H1 (cell line): ENCODE measurements around the gene CAPN2. TPM values are rescaled to one million over a fixed set of nuclear protein-coding genes. Genes with fewer than 3 reads are reported as not detected.

Experiments
- CTCF ChIA-PET: fragments of 300-600 bp; sonication (Branson Sonifier 250); formaldehyde crosslinking; loops from one replicate; lab custom pipeline; 2021; ENCODE audit not compliant: partially characterized antibody; lab: Charles Lee
- POLR2A ChIA-PET: fragments of 300-600 bp; sonication (Branson Sonifier 250); formaldehyde crosslinking; loops from one replicate; lab custom pipeline; 2021; ENCODE audit warnings: inconsistent platforms; ENCODE audit not compliant: partially characterized antibody; lab: Charles Lee
- DNase-seq, 2 experiments: peaks; one replicate each; pipeline versions ENCODE4 v3.0.0 to v3.0.0-alpha.2; 2010 to 2022; ENCODE audit warnings: low spot score in 2 of 2, low read depth in 1 of 2, mixed read lengths in 1 of 2
- FAIRE-seq: peaks from 2 replicates; lab custom pipeline; 2011; peaks lifted over from hg19 to GRCh38; lab: Jason Lieb, UNC
- H2AFZ ChIP-seq: 2 replicates; pipeline ENCODE4 v1.8.1; 2012; ENCODE audit warnings: low read length, inconsistent platforms
- H2AK5ac ChIP-seq: 2 replicates; pipeline ENCODE4 v1.6.1; 2013; ENCODE audit warnings: low read depth, low read length
- H2BK120ac ChIP-seq: replicated peaks from 2 replicates; pipeline ENCODE3; 2013; ENCODE audit warnings: low read depth, low read length, inconsistent platforms
- H2BK12ac ChIP-seq: 2 replicates; pipeline ENCODE4 v1.6.1; 2013; ENCODE audit warnings: low read depth, low read length
- H2BK15ac ChIP-seq: 2 replicates; pipeline ENCODE4 v1.6.1; 2013; ENCODE audit warnings: low read length
- H2BK20ac ChIP-seq: 2 replicates; pipeline ENCODE4 v1.6.1; 2013; ENCODE audit warnings: low read length
- H2BK5ac ChIP-seq: 2 replicates; pipeline ENCODE4 v1.6.1; 2013; ENCODE audit warnings: low read depth, low read length
- H3K14ac ChIP-seq: 2 replicates; pipeline ENCODE4 v1.6.1; 2013; ENCODE audit warnings: inconsistent platforms; ENCODE audit not compliant: insufficient read length
- H3K18ac ChIP-seq: 2 replicates; pipeline ENCODE4 v1.6.1; 2013; ENCODE audit warnings: low read length; ENCODE audit errors: extremely low read depth
- H3K23ac ChIP-seq: 2 replicates; pipeline ENCODE4 v1.6.1; 2013; ENCODE audit warnings: inconsistent platforms; ENCODE audit not compliant: insufficient read length
- H3K23me2 ChIP-seq: 2 replicates; pipeline ENCODE4 v1.6.1; 2013; ENCODE audit warnings: low read depth, low read length
- H3K27ac ChIP-seq: 2 replicates; pipeline ENCODE4 v1.6.1; 2011; ENCODE audit warnings: low read depth, low read length, inconsistent platforms
- H3K27me3 ChIP-seq, 4 experiments: replicated peaks in 1 of 4; 1 replicate in 1 of 4; 2 replicates in 3 of 4; pipeline versions ENCODE4 v1.6.1 to v1.8.1; 2011 to 2013; ENCODE audit warnings: low read length in 3 of 4, mild to moderate bottlenecking in 3 of 4, inconsistent platforms in 2 of 4, mixed read lengths in 2 of 4, moderate library complexity in 1 of 4; ENCODE audit not compliant: control insufficient read depth in 3 of 4, insufficient read depth in 3 of 4; ENCODE audit errors: extremely low read depth in 1 of 4
- H3K36me3 ChIP-seq, 4 experiments: 2 replicates each; pipeline versions ENCODE4 v1.6.1 to v1.8.1; 2011 to 2013; ENCODE audit warnings: mild to moderate bottlenecking in 4 of 4, low read length in 3 of 4, moderate library complexity in 2 of 4, control low read depth in 1 of 4, inconsistent platforms in 1 of 4; ENCODE audit not compliant: insufficient read depth in 4 of 4, control insufficient read depth in 2 of 4
- H3K4ac ChIP-seq: replicated peaks from 2 replicates; pipeline ENCODE3; 2013; ENCODE audit warnings: low read length, low read depth, mixed read lengths, inconsistent platforms; ENCODE audit not compliant: insufficient read length
- H3K4me1 ChIP-seq, 4 experiments: replicated peaks in 1 of 4; 1 replicate in 1 of 4; 2 replicates in 3 of 4; pipeline versions ENCODE4 v1.6.1 to v1.8.1; 2011 to 2013; ENCODE audit warnings: low read length in 3 of 4, inconsistent platforms in 2 of 4, mixed read lengths in 1 of 4; ENCODE audit not compliant: insufficient read depth in 4 of 4, control insufficient read depth in 3 of 4
- H3K4me2 ChIP-seq, 2 experiments: 2 replicates each; pipeline versions ENCODE4 v1.6.1 to v1.8.1; 2011 to 2013; ENCODE audit warnings: low read depth in 2 of 2, low read length in 2 of 2, control low read depth in 1 of 2, inconsistent platforms in 1 of 2, mild to moderate bottlenecking in 1 of 2; ENCODE audit not compliant: insufficient read depth in 1 of 2
- H3K4me3 ChIP-seq, 4 experiments: fragments of 200-600, 300-600 bp in 1 of 4; sonication (generic), shearing (Covaris generic), sonication (Bioruptor Twin) in 1 of 4; 2 replicates each; pipeline versions ENCODE4 v1.5.1 to v1.8.1; 2011 to 2016; ENCODE audit warnings: low read length in 4 of 4, low read depth in 3 of 4, control low read depth in 2 of 4, inconsistent platforms in 2 of 4, mild to moderate bottlenecking in 2 of 4, mixed read lengths in 1 of 4, moderate library complexity in 1 of 4; ENCODE audit not compliant: insufficient read depth in 2 of 4; ENCODE audit errors: extremely low read depth in 1 of 4
- H3K56ac ChIP-seq: replicated peaks from 2 replicates; pipeline ENCODE3; 2013; ENCODE audit warnings: low read depth, mild to moderate bottlenecking, mixed read lengths, low read length, inconsistent platforms; ENCODE audit not compliant: insufficient read length
- H3K79me1 ChIP-seq: 2 replicates; pipeline ENCODE4 v1.6.1; 2013; ENCODE audit warnings: low read depth, low read length, control low read depth
- H3K79me2 ChIP-seq, 2 experiments: 2 replicates each; pipeline versions ENCODE4 v1.6.1 to v1.8.1; 2012 to 2013; ENCODE audit warnings: low read length in 2 of 2, mild to moderate bottlenecking in 2 of 2, inconsistent platforms in 1 of 2; ENCODE audit not compliant: insufficient read depth in 2 of 2, control insufficient read depth in 1 of 2
- H3K9ac ChIP-seq, 4 experiments: replicated peaks in 1 of 4; 1 replicate in 1 of 4; 2 replicates in 3 of 4; pipeline versions ENCODE4 v1.6.1 to v1.8.1; 2011 to 2013; ENCODE audit warnings: low read depth in 3 of 4, low read length in 3 of 4, control low read depth in 2 of 4, mild to moderate bottlenecking in 2 of 4, moderate library complexity in 2 of 4, inconsistent platforms in 1 of 4; ENCODE audit errors: extremely low read depth in 1 of 4
- H3K9me3 ChIP-seq, 2 experiments: 2 replicates each; pipeline versions ENCODE4 v1.6.1 to v1.8.1; 2012 to 2013; ENCODE audit warnings: mild to moderate bottlenecking in 2 of 2, moderate library complexity in 2 of 2, control low read depth in 1 of 2, inconsistent platforms in 1 of 2, low read depth in 1 of 2, low read length in 1 of 2, mixed read lengths in 1 of 2; ENCODE audit not compliant: insufficient read depth in 2 of 2
- H4K20me1 ChIP-seq, 2 experiments: replicated peaks in 1 of 2; 2 replicates each; pipeline versions ENCODE3 to v1.8.1; 2011 to 2013; ENCODE audit warnings: inconsistent platforms in 2 of 2, low read length in 2 of 2, mild to moderate bottlenecking in 1 of 2; ENCODE audit not compliant: insufficient read depth in 2 of 2, control insufficient read depth in 1 of 2
- H4K5ac ChIP-seq: 2 replicates; pipeline ENCODE4 v1.6.1; 2013; ENCODE audit warnings: low read length, low read depth, mixed read lengths, inconsistent platforms; ENCODE audit not compliant: insufficient read length
- H4K8ac ChIP-seq: 2 replicates; pipeline ENCODE4 v1.8.0; 2013; ENCODE audit warnings: mild to moderate bottlenecking, moderate library complexity, low read length, inconsistent platforms; ENCODE audit not compliant: insufficient read depth; ENCODE audit errors: extremely low read depth
- H4K91ac ChIP-seq: replicated peaks from 2 replicates; pipeline ENCODE3; 2013; ENCODE audit warnings: low read length, mixed read lengths, inconsistent platforms; ENCODE audit not compliant: insufficient read length
- ASH2L ChIP-seq: fragments of 200-600, 300-600 bp; sonication (generic); IDR thresholded peaks from one replicate; pipeline ENCODE4 v1.7.1; 2017; ENCODE audit warnings: low read length
- BACH1 ChIP-seq: IDR thresholded peaks from 2 replicates; pipeline ENCODE4 v1.6.1; 2012; ENCODE audit warnings: low read length, improper control_type of control experiment
- CBX5 ChIP-seq: fragments of 300-800, 300-1000 bp; sonication (generic); IDR thresholded peaks from 2 replicates; pipeline ENCODE4 v1.7.1; 2016; ENCODE audit warnings: antibody characterized with exemption, low read length, low read depth
- EP300 ChIP-seq, 2 experiments: IDR thresholded peaks; 1 replicate in 1 of 2; 2 replicates in 1 of 2; pipeline ENCODE4 v1.6.1; 2011 to 2012; ENCODE audit warnings: low read depth in 2 of 2, low read length in 2 of 2, mild to moderate bottlenecking in 2 of 2, borderline replicate concordance in 1 of 2, inconsistent platforms in 1 of 2, moderate library complexity in 1 of 2
- EZH2 ChIP-seq: fragments of 200-600 bp; sonication (generic); IDR thresholded peaks from 2 replicates; pipeline ENCODE4 v1.7.1; 2012; ENCODE audit warnings: low read depth, mild to moderate bottlenecking, moderate library complexity, low read length, inconsistent platforms; ENCODE audit not compliant: severe bottlenecking
- FOSL1 ChIP-seq: IDR thresholded peaks from 2 replicates; pipeline ENCODE4 v1.6.1; 2011; ENCODE audit warnings: mild to moderate bottlenecking, low read depth, low read length, moderate library complexity; ENCODE audit not compliant: insufficient read depth
- JUN ChIP-seq: IDR thresholded peaks from 2 replicates; pipeline ENCODE4 v1.6.1; 2011; ENCODE audit warnings: low read depth, mild to moderate bottlenecking, improper control_type of control experiment, low read length
- JUND ChIP-seq: IDR thresholded peaks from 2 replicates; pipeline ENCODE4 v1.6.1; 2011; ENCODE audit warnings: mild to moderate bottlenecking, improper control_type of control experiment, low read length
- NANOG ChIP-seq: IDR thresholded peaks from 2 replicates; pipeline ENCODE4 v1.6.1; 2011; ENCODE audit warnings: low read length, low read depth, mild to moderate bottlenecking, inconsistent platforms; ENCODE audit not compliant: insufficient read depth, poor library complexity, severe bottlenecking
- SIN3A ChIP-seq, 2 experiments: IDR thresholded peaks in 1 of 2; conservative IDR thresholded peaks in 1 of 2; 2 replicates each; pipeline ENCODE4 v1.6.1; 2011 to 2012; ENCODE audit warnings: low read length in 2 of 2, improper control_type of control experiment in 1 of 2, low read depth in 1 of 2, mild to moderate bottlenecking in 1 of 2
- TAF1 ChIP-seq: IDR thresholded peaks from 2 replicates; pipeline ENCODE4 v1.6.1; 2011; ENCODE audit warnings: mild to moderate bottlenecking, low read depth, low read length
- YY1 ChIP-seq: IDR thresholded peaks from 2 replicates; pipeline ENCODE4 v1.6.1; 2011; ENCODE audit warnings: low read depth, mild to moderate bottlenecking, low read length
- WGBS, 2 experiments: shearing (Covaris generic) in 1 of 2; methylation state at CpG; one replicate each; pipeline versions ENCODE4 v1.1.6 to v1.1.7; 2013 to 2015; ENCODE audit warnings: low lambda C conversion rate in 2 of 2, mixed read lengths in 2 of 2, inconsistent platforms in 1 of 2, low coverage in 1 of 2, missing lambda C conversion rate in 1 of 2; ENCODE audit not compliant: insufficient replicate concordance in 2 of 2, insufficient coverage in 1 of 2, insufficient read length in 1 of 2; ENCODE audit errors: extremely low coverage in 1 of 2, missing lambda C conversion rate in 1 of 2; 5-methylcytosine and 5-hydroxymethylcytosine counted together
- polyA plus RNA-seq, 7 experiments: library from polyadenylated mRNA; depleted of rRNA in 3 of 7; stranded (reverse) in 5 of 7; unstranded in 2 of 7; fragments of >200 nt in 5 of 7; fragments of 200-250 nt in 2 of 7; gene quantifications; 1 replicate in 5 of 7; 2 replicates in 1 of 7; 4 replicates in 1 of 7; pipeline versions ENCODE4 v1.2.1 to v1.2.3, GENCODE V29; 2011 to 2013; ENCODE audit warnings: missing spikeins in 2 of 7, mixed read lengths in 2 of 7
- total RNA-seq: library from RNA; stranded (reverse); fragmentation: NEBNext Ultra II Directional; extraction: Animal tissue kit (Norgen Biotek cat#: 25700); gene quantifications from 2 replicates; pipeline ENCODE4 v1.2.1, GENCODE V29; 2021

CAPN2 gene
- total and polyA plus RNA-seq, 2 of the 8 experiments (the other 6 are each of a cell fraction or from before 2014, with no cell fraction given), result 9.2 to 10.3 TPM

DNA sequence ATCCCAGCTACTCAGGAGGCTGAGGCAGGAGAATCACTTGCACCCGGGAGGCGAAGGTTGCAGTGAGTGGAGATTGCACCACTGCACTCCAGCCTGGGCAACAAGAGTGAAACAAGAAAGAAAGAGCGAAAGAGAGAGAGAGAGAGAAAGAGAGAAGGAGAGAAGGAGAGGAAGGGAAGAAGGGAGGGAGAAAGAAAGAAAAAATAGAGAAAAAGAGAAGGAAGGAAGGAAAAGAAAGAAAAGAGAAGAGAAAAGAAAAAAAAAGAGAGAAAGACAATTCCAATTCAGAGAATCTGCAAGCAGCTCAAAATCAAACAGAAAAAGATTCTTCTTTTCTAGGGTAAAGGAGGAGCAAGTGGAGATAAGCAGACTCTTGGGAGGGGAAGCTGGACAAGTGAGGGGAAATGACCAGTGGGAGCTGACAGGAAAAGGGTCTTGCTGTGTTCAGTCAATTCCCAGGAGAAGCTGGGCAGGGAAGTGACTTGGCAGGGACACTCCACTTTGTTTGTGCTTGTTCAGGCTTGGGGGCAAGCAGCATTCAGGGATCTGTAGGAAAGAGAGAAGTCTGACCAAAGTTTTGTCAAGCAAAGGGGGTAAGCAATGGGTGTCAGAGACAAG, 3.6 kb upstream of the CAPN2 start:
- no peak overlapping the region for H3K23ac ChIP-seq
- H2BK20ac ChIP-seq, result no peak overlapping the region
- no peaks in the 10 kb centered on the region for H3K36me3 ChIP-seq
- H3K9me3 ChIP-seq, result no peaks in the 10 kb centered on the region
- no peak for DNase-seq
- H2BK12ac ChIP-seq, result no peak overlapping the region
- H2AFZ ChIP-seq, result no peak overlapping the region; the same call in 1 of the 2 replicates
- H3K9ac ChIP-seq, result no peak overlapping the region
- no peak overlapping the region for H3K14ac ChIP-seq
- POLR2A ChIA-PET, result interaction anchor here (1.0 kb wide), 1 partner anchor 137 kb away, joined by 3 read pairs; the partner anchor contains the start of gene TP53BP2
- CTCF ChIA-PET, result interaction anchor here (1.1 to 5.6 kb wide), 5 partner anchors 9 to 57 kb away, joined by 3 to 62 read pairs (median 24); no protein-coding TSS in a partner anchor
- H3K27me3 ChIP-seq, result peaks cover 0 to 24% (median 16%) of the 10 kb centered on the region in 4 experiments; a peak in 5 of 7 replicates
- no peak overlapping the region for H2AK5ac ChIP-seq
- peaks cover 8% of the 10 kb centered on the region; the same call in 1 of the 2 replicates for H3K23me2 ChIP-seq
- H3K56ac ChIP-seq, result no peak overlapping the region
- FAIRE-seq, result no peak
- H3K4me3 ChIP-seq, result no peak overlapping the region
- H4K91ac ChIP-seq, result no peak overlapping the region
- H3K27ac ChIP-seq, result no peak overlapping the region
- H3K4me1 ChIP-seq, result peaks cover 0 to 3% (median 0%) of the 10 kb centered on the region in 4 experiments; a peak in 2 of 7 replicates
- H2BK15ac ChIP-seq, result no peak overlapping the region
- H2BK120ac ChIP-seq, result no peak overlapping the region
- H4K5ac ChIP-seq, result no peak overlapping the region
- H3K4ac ChIP-seq, result no peak overlapping the region
- TF ChIP-seq CBX5 (no peak), EP300 (IDR thresholded peaks at IDR 0.05; ENCODE audit: borderline replicate concordance in 1 of 2, low read depth in 2 of 2, low read length in 2 of 2) (no peak), SIN3A (conservative IDR thresholded peaks at IDR 0.05 in 1 of 2, IDR thresholded peaks at IDR 0.05 in 1 of 2; ENCODE audit: low read depth in 1 of 2, low read length in 2 of 2) (no peak), JUN (no peak), EZH2 (no peak), TAF1 (no peak), BACH1 (no peak), ASH2L (no peak), FOSL1 (no peak), NANOG (no peak), YY1 (no peak), JUND (no peak)
- H4K8ac ChIP-seq, result no peak overlapping the region
- H4K20me1 ChIP-seq, result no peaks in the 10 kb centered on the region
- H3K79me1 ChIP-seq, result no peaks in the 10 kb centered on the region
- H3K18ac ChIP-seq, result no peak overlapping the region
- no peak overlapping the region for H3K4me2 ChIP-seq
- H2BK5ac ChIP-seq, result no peak overlapping the region
- WGBS, 2 experiments, result 86% methylated on average over 2 of the region's 3 CpGs; no CpG with 5 or more reads in 1 of the 2 experiments
- no peaks in the 10 kb centered on the region for H3K79me2 ChIP-seq
